Esophagus squamous epithelium (tissue), 5 donors: ENCODE data around the gene LYPLA2. TPM values are rescaled to one million over a fixed set of nuclear protein-coding genes. Genes with fewer than 3 reads are reported as not detected.
A peak's percentile ranks its signal among the peaks of the same experiment; 100 is the strongest.

Experiments
- DNase-seq: peaks from one replicate; lab custom pipeline; 2025; lab: John Stamatoyannopoulos, UW
- H3K27ac ChIP-seq, 4 donors: fragments of 200-600 bp; sonication (generic); one replicate each; pipeline ENCODE4 v1.5.1; 2016 to 2019; ENCODE audit warnings: mild to moderate bottlenecking in 1 of 4
- H3K27me3 ChIP-seq, 4 donors: fragments of 200-600 bp; sonication (generic); 1 replicate in 3 of 4; 2 replicates in 1 of 4; pipeline versions ENCODE4 v1.5.1 to v1.6.0; 2017 to 2021; ENCODE audit warnings: antibody characterized with exemption in 1 of 4
- H3K36me3 ChIP-seq, 3 donors: fragments of 200-600 bp; sonication (generic); one replicate each; pipeline ENCODE4 v1.5.1; 2016 to 2019
- H3K4me1 ChIP-seq, 3 donors: fragments of 200-600 bp; sonication (generic); one replicate each; pipeline ENCODE4 v1.5.1; 2017 to 2019
- H3K4me3 ChIP-seq, 4 donors: fragments of 200-600 bp; sonication (generic); 1 replicate in 3 of 4; 2 replicates in 1 of 4; pipeline ENCODE4 v1.5.1; 2016 to 2019; ENCODE audit warnings: mild to moderate bottlenecking in 2 of 4, moderate library complexity in 1 of 4
- H3K9me3 ChIP-seq, 3 donors: fragments of 200-600 bp; sonication (generic); one replicate each; pipeline ENCODE4 v1.5.1; 2016 to 2019
- POLR2A ChIP-seq, 4 donors: fragments of 450-650 bp; IDR thresholded peaks; one replicate each; pipeline ENCODE4 v1.6.1; 2017; ENCODE audit warnings: antibody characterized with exemption in 4 of 4, mild to moderate bottlenecking in 4 of 4, moderate library complexity in 3 of 4
- WGBS, 2 donors: methylation state at CpG; one replicate each; pipeline ENCODE4 v1.1.5; 2018; 5-methylcytosine and 5-hydroxymethylcytosine counted together
- intact Hi-C: fragments of 100-400 bp; cut with DNase I; formaldehyde crosslinking; loops from one replicate; pipeline ENCODE4 v1.15.0; 2022
- total RNA-seq, 4 donors: library from RNA; depleted of rRNA; stranded (reverse); fragments of >200 nt; gene quantifications; one replicate each; pipeline ENCODE4 v1.1.0, GENCODE V29; 2016
- TF ChIP-seq, protein P1 (sequence below), 6 experiments: fragments of 450-650 bp in 4 of 6; fragments of 200-600 bp in 2 of 6; sonication (generic) in 2 of 6; IDR thresholded peaks; one replicate each; pipeline ENCODE4 v1.5.1; 2016 to 2019; ENCODE audit warnings: antibody characterized with exemption in 6 of 6, mild to moderate bottlenecking in 4 of 6, moderate library complexity in 4 of 6
- donor health status: DM: yes; HTN: yes; CAD: no.

The LYPLA2 gene
- total RNA-seq, 4 donors from 2014 or later, result 51.9 to 75.5 (median 64.4) TPM

DNA sequence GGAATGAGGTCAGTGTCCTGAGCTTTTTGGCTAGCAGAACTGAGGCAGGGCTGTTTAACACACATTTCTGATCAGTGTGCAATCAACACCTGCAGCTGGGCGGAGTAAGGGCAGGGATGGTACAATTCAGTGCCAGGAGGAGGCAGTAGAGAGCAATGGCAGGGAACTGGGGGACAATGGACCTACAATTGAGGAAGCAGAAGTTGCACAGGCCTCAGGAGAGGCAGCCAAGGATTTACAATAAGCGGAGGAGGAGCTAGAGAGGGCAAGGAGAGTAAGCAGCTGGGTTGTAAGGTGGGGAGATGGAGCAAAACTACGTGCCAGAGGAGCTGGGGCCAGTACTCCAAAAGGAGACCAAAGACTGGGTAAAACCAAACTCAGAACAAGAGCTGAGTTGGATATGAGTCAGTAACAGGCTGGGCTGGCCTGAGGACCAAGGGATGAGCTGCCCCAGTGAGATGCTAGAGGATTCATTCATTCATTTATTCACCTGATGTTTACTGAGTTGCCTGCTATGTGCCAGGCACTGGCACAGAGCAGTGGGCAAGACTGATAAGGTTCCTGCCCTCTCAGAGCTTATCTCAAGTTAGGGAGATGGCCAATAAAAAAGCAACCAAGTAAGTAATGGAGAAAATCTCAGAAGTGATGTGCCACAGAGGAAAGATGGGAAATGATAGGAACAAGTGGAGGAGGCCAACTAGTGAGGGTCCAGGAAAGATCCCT, 20.0 kb downstream of the LYPLA2 start:
- Histone ChIP-seq H3K9me3 (no peaks in the 10 kb centered on the region), H3K36me3 (peaks cover 0 to 61% (median 3%) of the 10 kb centered on the region in 3 donors), H3K27me3 (no peaks in the 10 kb centered on the region), H3K27ac (no peak overlapping the region), H3K4me1 (peaks cover 0 to 18% (median 0%) of the 10 kb centered on the region in 3 donors), H3K4me3 (no peak overlapping the region)
- DNase-seq, result no peak
- intact Hi-C loops, result no loop called here
- TF ChIP-seq, protein P1, sequence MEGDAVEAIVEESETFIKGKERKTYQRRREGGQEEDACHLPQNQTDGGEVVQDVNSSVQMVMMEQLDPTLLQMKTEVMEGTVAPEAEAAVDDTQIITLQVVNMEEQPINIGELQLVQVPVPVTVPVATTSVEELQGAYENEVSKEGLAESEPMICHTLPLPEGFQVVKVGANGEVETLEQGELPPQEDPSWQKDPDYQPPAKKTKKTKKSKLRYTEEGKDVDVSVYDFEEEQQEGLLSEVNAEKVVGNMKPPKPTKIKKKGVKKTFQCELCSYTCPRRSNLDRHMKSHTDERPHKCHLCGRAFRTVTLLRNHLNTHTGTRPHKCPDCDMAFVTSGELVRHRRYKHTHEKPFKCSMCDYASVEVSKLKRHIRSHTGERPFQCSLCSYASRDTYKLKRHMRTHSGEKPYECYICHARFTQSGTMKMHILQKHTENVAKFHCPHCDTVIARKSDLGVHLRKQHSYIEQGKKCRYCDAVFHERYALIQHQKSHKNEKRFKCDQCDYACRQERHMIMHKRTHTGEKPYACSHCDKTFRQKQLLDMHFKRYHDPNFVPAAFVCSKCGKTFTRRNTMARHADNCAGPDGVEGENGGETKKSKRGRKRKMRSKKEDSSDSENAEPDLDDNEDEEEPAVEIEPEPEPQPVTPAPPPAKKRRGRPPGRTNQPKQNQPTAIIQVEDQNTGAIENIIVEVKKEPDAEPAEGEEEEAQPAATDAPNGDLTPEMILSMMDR (IDR thresholded peaks at IDR 0.05), result peak; percentile 41 to 76 (median 56)
- no peak for TF ChIP-seq POLR2A (IDR thresholded peaks at IDR 0.05)
- 60 to 74% methylated on average over 3 of the region's 3 CpGs for WGBS, 2 donors

DNA sequence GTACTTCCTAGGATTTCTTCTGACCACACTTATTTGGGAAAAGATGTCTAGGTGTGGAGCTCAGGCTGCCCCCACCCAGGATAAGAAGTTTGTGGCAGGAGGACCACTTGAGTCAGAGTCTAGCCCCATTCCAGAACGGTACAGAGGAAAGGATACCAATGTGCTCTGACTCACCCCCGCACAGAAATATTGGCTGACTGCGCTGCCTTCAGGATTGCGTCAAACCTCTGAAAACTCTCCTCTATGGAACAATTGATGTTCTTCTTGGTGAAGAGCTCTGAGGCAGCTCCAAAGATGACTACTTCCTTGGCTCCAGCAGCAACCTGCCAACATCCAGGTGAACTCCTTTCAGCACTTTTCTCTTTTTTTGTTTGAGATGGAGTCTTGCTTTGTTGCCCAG, 23.1 kb downstream of the LYPLA2 start:
- H3K9me3 ChIP-seq, result no peaks in the 10 kb centered on the region
- no peak for DNase-seq
- no peak for TF ChIP-seq POLR2A (IDR thresholded peaks at IDR 0.05)
- TF ChIP-seq, protein P1 (IDR thresholded peaks at IDR 0.05), result no peak
- peaks cover 0 to 18% (median 0%) of the 10 kb centered on the region in 3 donors for H3K4me1 ChIP-seq
- no peaks in the 10 kb centered on the region for H3K27me3 ChIP-seq
- intact Hi-C loops, result no loop called here
- no peak overlapping the region for H3K27ac ChIP-seq
- no peak overlapping the region for H3K4me3 ChIP-seq
- WGBS, 2 donors, result 83 to 93% methylated on average over 2 to 4 of the region's 4 CpGs
- peaks cover 7 to 75% (median 16%) of the 10 kb centered on the region in 3 donors for H3K36me3 ChIP-seq

DNA sequence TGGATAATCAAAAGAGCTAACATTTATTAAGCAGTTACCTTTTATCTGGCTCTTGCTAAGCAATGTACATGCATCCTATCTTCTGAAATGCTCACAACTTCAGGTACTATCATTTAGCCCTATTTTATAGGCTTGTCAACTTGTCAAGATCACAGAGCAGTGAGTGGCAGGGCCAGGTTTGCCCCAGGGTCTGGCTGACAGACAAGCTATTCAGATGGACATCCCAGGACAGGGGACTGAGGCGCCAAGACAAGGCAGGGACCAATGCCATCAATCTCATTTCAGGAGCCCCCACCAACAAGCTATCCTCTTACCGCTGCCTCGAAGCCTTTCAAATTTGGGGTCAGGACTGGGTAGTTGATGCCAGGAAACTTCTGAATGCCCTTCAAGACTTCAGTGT, 25.4 kb downstream of the LYPLA2 start:
- H3K4me3 ChIP-seq, result no peak overlapping the region
- WGBS, 2 donors, result 100% methylated on average over 2 to 3 of the region's 3 CpGs
- H3K9me3 ChIP-seq, result no peaks in the 10 kb centered on the region
- intact Hi-C loops, result no loop called here
- H3K27ac ChIP-seq, result no peak overlapping the region
- H3K27me3 ChIP-seq, result no peaks in the 10 kb centered on the region
- TF ChIP-seq, protein P1 (IDR thresholded peaks at IDR 0.05), result no peak
- no peak for TF ChIP-seq POLR2A (IDR thresholded peaks at IDR 0.05)
- no peak for DNase-seq
- H3K36me3 ChIP-seq, result peaks cover 7 to 89% (median 16%) of the 10 kb centered on the region in 3 donors
- peaks cover 0 to under 1% (median 0%) of the 10 kb centered on the region in 3 donors for H3K4me1 ChIP-seq

DNA sequence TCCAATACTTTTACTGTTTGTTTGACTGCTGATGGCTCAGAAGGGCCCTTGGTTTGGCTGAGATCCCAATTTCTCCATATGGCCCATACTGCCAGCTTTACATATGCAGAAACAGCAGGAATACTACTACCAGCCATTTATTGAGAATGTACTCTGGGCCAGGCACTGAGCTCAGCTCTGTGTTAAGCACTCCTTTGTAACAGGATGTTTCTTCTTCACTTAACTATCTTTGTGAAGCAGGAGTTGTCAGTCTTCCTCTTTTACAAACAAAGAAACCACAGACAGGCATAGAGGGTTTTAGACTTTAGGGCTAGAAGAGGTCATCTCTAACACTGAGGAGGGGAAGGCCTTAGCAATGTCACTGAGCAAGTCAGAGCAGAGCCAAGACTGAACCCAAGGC, 26.0 kb downstream of the LYPLA2 start:
- no peaks in the 10 kb centered on the region for H3K4me1 ChIP-seq
- H3K36me3 ChIP-seq, result peaks cover 7 to 86% (median 16%) of the 10 kb centered on the region in 3 donors
- H3K27ac ChIP-seq, result no peak overlapping the region
- intact Hi-C loops, result no loop called here
- no peak overlapping the region for H3K4me3 ChIP-seq
- no peak for DNase-seq
- no peaks in the 10 kb centered on the region for H3K9me3 ChIP-seq
- TF ChIP-seq, protein P1 (IDR thresholded peaks at IDR 0.05), result no peak
- TF ChIP-seq POLR2A (IDR thresholded peaks at IDR 0.05), result no peak
- H3K27me3 ChIP-seq, result no peaks in the 10 kb centered on the region

DNA sequence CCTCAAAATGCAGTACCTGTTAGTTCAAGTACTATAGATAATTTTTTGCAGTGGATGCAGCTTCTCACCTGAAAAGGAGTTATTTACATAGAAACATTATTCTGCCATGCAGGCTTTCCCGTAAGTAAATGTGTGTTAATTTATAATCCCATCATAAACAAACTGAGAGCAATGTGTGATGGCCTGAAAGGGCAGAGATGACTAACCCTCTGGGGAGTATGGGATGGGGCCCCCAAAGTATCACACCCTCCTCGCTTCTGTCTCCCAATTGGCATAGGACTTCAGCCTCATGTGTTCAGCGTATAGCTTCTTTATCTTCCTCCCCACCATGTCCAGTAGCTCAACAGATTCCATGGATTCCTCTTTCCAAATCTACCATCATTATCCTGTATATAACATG, 26.7 kb downstream of the LYPLA2 start:
- Histone ChIP-seq H3K27ac (no peak overlapping the region), H3K4me3 (no peak overlapping the region), H3K36me3 (peaks cover 7 to 79% (median 16%) of the 10 kb centered on the region in 3 donors), H3K9me3 (no peaks in the 10 kb centered on the region), H3K4me1 (no peaks in the 10 kb centered on the region), H3K27me3 (no peaks in the 10 kb centered on the region)
- intact Hi-C loops, result no loop called here
- DNase-seq, result no peak
- WGBS, 2 donors, result 71 to 84% methylated on average over 3 of the region's 3 CpGs
- TF ChIP-seq POLR2A (IDR thresholded peaks at IDR 0.05), result no peak
- TF ChIP-seq, protein P1 (IDR thresholded peaks at IDR 0.05), result no peak
